ENCODE results near the gene CSRNP3. TPM values are rescaled to one million over a fixed set of nuclear protein-coding genes. Genes with fewer than 3 reads are reported as not detected.

Gene CSRNP3
- total and polyA plus RNA-seq, 11 donors = 0.87 to 10.6 (median 4.4) TPM

- intact Hi-C loops (cut with DNase I) = no loop called here
- TF ChIP-seq CTCF (IDR thresholded peaks at IDR 0.05) (no peak), POLR2A (IDR thresholded peaks at IDR 0.05) (no peak)
- DNase-seq = no peak
- no peak for ATAC-seq
- Histone ChIP-seq H3K27me3 (peaks cover 0 to 10% (median 0%) of the 10 kb centered on the region in 9 donors), H3K4me3 (no peak overlapping the region), H3K9me3 (peaks cover 0 to 5% (median 0%) of the 10 kb centered on the region in 12 donors), H3K4me1 (peaks cover 0 to 3% (median 0%) of the 10 kb centered on the region in 12 donors), H3K36me3 (no peaks in the 10 kb centered on the region), H3K27ac (no peak overlapping the region)
Observed at GRCh38 chr2:165725421-165725820, 255.9 kb downstream of the CSRNP3 start.

Other genes starting within 250 kb of the CSRNP3 start
- gene SCN2A, start 230.3 kb upstream of the CSRNP3 start, total RNA-seq = under 1 TPM in 5 of 9 donors, not detected in 4; 0.04 to 0.45 (median 0.17) TPM
- under 1 TPM; 0.01 to 0.04 TPM for gene SCN2A, start 230.3 kb upstream of the CSRNP3 start, polyA plus RNA-seq

Measured in heart left ventricle (tissue), 16 donors.